ENCODE measurements around the gene TMEM31.

The TMEM31 gene, protein sequence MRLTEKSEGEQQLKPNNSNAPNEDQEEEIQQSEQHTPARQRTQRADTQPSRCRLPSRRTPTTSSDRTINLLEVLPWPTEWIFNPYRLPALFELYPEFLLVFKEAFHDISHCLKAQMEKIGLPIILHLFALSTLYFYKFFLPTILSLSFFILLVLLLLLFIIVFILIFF

DNA sequence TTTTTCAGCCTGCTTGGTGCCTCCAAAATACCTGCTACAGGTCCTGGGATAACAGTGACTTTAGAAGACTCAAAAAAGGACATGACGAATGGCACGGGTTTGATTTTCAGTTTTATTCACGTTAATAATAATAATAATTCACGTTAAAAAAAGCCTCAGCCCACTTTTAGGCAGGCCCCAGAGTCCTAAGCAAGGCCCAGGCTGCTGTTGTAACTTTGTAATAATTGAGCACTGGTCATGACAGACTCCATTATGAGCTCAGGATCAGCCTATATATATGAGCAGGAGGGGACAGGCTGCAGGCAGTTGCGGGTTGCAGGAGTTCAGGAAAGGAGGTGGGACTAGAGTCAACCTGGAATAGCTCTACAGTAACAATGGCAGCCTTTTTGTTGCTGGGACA, at the start of gene TMEM31:
Gene TMEM31, plus strand, starts transcription at position 301 of the 400 bp plus-strand sequence. CDS start 1,350 bp downstream, outside the sequence.
- no peak for FAIRE-seq
- no peak for DNase-seq (ENCODE audit: low spot score)

DNA sequence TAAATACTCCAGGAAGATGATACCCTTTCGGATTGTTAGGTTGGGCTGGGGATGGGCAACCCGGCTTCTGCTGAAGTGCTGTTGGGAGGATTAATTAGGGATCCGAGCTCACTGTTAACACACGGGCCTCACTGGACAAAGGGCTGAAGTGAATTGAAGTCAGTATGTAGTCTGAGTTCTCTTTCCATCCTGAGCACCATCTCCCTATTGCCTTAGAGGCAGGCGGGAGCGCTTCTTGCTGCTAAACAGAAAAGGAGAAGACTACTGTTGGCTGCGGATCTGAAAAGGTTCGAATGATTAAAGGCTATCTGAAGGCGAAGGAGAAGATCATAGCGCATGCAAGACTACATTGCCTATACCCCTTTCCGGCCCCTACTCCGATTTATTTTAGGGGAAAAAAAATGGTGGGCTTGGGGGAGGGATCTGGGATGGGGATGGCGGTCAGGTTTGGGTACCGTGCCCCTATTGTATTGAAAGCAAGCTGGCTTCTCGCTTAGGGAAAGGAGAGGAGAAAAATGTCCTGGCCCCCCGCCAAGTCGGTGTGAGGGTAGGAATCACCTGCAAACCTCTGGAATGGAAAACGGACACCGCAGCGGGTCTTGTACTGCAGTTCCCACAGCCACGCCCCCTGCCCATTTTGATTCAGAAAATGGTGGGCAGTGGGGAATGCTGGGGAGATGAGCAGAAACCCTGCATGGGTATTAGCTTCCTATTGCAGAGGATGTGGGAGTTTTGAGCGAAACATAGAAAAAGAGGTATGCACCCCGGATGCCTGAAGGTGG, 46.5 kb upstream of the TMEM31 start:
- FAIRE-seq (no peak), DNase-seq (ENCODE audit: low spot score) (no peak)

DNA sequence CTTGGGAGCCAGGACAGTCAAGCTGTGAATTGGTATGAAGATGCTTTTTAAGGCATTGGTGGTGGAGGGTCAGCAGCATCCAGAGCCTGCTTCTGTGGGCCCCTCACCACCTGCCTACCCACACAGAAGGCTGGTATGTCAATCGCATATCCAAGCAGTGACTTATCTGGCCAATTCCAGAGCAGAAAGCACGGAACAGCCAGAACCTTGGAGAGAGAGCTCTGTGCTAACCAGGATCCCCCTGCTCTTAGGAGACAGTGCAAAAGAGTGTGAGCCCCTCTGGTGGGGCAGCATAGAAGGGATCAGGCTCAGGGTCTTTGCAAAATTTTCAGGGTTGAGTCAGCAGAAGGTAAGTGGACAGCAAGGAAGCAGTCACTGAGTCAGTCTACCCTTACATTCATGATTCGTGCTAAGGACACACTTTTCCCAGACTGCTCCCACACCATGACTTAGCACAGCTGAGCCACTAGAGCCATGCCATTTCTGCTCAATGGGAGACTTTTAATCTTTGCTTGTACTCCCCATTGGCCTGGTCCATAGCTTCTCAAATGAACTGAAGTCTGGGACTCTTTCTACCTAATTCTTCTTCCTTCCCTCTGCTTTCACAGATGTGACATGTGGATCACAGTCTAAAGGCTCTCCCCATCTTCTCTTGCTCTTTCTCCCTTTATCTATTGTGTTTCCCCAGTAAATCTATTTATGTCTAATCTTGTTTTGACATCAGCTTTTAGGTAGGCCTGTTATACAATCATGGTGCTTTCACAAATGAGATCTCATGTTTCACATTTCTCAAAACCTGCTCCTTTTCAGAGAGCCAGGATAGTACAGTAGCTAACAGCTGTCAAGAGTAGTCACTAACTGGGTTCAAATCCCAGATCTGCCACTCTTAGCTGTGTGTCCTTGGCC, 44.3 kb upstream of the TMEM31 start:
- FAIRE-seq: no peak
- no peak for DNase-seq (ENCODE audit: low spot score)

DNA sequence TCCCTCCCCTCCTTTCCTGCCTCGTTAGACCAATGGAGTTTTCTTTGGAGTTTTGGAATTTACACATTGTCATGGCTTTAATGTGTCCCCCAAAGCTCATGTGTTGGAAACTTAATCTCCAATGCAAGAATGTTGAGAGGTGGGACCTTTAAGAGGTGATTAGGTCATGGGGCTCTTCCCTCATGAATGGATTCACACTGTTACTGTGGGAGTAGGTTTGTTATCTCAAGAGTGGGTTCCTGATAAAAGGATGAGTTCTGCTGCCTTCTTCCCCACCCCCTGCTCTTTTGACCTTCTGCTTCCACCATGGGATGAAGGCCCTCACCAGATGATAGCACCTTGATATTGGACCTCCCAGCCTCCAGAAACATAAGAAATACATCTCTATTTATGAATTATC, 41.0 kb upstream of the TMEM31 start:
- DNase-seq (ENCODE audit: low spot score) (no peak), FAIRE-seq (no peak)

DNA sequence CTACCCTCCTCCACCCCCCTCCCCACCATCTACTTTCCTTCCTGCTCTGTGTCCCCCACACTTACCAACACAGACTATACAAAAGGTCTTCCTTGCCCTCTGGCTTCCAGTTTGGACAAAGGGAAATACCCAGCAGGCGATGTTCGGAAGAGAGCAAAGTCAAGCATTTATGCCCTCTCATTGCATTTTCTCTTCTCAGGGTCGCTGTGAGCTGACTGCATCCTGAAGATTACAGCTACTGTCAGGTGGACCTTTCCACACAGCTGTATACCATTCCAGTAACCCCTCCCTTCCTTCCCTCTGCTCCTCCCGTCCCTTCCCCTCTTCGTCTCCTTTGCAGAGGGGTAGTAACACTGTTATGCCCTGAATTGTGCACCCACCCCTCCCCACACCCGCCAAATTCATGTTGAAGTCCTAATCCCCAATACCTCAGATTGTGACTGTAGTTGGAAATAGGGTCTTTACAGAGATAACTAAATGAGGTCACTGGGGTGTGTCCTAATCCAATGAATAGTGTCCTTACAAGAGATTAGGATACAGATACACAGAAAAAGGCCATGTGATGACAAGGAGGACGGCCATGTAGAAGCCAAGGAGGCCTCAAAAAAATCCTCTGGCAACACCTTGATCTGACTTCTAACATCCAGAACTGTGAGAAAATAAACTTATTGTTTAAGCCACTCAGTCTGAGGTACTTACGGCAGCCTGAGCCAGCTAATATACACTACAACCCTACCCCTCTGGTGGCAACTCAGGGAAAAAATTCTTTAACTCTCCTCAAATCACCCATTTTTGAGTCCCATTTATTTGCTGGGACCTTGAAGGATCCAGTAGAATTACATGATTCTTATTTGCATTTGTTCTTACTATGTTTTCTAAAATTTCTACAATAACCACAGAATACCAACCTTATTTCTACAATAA, 35.9 kb upstream of the TMEM31 start:
- DNase-seq (ENCODE audit: low spot score): no peak
- no peak for FAIRE-seq

DNA sequence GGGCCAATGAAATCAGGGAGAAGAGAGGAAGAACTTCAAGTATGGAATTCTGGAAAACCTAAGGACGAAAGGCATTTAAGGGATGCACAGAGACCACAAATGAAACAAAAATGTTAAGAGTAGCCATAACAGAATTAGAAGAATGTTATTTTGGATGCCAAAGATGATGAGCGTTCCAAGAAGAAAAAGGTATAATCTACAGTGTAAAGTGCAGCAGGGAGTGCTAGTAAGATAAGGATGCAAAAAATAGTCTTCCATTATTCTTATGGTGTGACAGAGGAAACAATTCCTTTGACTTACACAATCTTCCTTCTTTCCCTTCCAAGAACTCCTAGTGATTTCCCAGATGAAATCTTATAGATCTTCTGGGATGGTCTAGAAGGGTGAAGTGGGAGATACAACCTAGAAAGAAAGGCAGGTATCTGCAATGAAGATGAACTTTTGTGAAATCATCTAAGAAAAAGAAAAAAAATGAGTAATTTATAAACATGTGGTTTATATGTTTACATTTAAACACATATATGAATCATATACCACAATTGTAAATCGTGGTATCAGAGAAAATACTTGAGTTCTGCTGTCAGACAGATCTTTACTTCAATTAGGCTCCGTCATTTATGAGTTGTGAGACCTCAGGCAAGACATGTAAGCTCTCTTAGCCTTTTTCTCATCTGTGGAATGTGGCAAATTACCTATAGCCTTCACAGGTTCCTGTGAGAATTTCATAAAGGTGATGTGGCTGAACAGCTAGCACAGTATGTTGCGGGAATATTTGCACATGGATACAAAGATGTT, 32.3 kb upstream of the TMEM31 start:
- DNase-seq (ENCODE audit: low spot score): no peak
- no peak for FAIRE-seq

DNA sequence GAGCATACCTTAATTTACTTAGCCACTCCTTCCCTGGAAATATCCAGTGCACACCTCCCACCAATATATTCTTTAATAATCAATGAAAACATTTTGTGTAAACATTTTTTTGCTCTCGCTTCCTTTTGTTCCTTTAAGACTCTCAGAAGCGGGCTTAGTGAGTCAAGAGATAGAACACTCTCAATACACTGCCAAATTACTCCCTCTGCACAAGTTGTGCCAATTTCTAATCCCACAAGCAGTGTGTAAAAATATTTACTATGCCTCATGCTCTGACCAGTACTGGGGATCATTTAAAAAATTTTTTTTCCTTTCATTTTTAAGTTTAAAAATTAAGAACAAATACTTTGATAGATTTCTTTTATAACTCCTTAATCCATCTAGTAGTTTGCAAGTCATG, 29.3 kb upstream of the TMEM31 start:
- no peak for FAIRE-seq
- DNase-seq (ENCODE audit: low spot score): no peak

DNA sequence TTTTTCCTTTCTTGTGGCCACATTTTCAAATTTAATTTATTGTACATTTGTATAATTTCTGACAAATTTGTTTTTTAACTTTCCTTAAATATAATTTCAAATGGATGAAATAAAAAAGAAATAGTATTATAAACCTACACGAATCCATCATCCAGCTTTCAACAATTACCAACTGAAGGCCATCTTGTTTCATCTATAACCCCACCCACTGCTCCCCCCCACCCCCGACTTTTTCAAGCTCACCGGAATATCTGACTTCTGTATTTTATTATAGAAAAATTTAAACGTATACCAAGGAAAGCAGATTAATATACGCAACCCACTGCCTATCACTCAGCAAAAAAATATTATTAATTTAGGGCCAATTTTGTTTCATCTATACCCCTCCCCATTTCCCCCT, 25.3 kb upstream of the TMEM31 start:
- no peak for FAIRE-seq
- DNase-seq (ENCODE audit: low spot score): no peak

DNA sequence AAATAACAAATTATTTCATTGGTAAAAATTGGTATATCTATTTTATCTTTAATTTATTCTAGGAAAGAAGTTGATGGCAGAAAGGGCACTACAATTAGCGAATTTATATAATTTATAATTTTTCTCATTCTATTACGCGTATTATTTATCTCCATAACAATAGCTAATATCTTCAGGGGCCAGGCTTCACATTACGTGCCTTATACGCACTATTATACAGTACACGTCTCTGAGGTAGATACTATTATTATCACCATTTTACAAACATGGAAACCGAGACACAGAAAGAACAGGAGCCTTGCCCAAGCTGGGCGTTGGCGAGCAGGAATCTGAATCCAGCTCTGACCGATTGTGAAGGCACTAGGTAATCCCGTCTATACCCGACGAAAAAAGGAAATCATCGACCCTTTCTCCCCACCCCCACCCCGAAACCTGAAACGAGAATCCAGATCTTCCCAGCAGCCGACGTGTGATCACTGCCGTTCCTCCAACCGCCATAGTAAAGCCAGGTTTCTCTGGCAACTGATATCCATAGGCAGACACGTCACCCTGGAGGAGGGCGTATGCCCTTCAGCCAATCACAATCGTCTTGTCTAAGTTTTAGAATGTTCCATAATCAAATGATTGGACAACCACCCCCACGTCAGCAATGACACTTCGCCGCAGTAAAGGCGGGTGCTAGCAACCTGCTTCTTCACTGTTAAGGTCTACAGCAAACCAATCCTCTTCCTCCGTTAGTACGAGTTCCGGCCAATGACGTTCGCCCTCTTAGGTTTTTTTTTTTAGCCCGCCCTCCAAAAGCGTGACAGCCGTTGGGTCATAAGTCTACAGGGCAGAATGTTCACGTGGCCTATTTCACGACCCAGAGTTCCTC, 24.3 kb upstream of the TMEM31 start, which contains the start of gene MORF4L2:
Gene MORF4L2, minus strand, starts transcription at position 501 of the 874 bp plus-strand sequence. CDS start 9,672 bp downstream, outside the sequence.
- FAIRE-seq (no peak), DNase-seq (ENCODE audit: low spot score) (peak; percentile 66)

DNA sequence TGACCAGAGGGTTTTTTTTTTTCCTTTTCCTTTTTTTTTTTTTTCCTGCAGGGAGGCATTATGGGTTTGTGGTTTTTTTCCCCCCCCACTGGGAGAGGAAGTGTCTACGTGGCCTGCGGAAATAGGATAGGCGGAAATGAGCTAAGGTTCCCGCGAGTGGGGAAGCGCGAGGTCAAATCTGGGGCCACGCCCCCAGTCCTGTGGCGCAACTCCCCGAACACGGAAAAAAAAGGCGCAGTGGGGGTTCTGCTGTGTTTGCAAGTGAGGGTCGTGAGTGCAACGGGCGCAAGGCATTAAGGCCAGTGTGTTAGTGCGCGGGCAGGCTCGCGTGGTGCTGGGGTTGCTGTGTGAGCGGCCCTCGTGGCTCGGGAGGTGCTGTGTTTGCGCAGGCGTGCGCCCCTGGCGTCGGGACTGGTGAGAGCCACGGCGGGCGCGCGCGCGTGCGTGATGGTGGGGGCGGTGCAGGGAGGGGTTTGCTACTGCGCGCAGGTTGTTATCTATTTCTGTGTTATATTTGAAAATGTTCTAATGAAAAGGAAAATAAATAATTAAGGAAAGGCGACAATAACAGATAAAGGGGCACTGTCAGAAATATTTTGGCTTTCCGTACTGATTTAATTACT, 23.5 kb upstream of the TMEM31 start:
- no peak for FAIRE-seq
- peak; percentile 36 for DNase-seq (ENCODE audit: low spot score)

DNA sequence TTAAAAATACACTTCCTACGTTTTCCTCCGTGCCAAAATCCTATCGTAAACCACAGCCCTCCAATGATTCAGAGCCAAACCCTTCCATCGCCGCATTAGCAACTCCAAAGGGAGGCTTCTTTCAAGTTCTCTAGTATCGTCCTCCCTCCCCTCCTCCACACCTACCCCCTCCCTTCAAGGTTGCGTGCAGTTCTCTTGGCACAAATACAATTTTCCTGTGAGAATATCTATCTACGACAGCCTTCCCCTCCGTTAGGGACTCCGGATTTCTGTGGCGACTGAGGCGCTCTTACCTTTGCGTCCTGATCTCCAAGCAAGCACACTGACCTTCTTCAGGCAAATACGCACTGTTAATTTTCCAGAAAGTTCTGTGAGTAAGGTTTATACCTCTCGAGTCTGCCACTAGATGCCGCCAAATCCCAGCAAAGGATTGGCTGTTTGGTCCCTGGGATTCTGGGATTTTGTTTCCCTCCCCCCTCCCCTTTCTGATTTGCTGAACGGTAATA, 23.0 kb upstream of the TMEM31 start:
- no peak for FAIRE-seq

DNA sequence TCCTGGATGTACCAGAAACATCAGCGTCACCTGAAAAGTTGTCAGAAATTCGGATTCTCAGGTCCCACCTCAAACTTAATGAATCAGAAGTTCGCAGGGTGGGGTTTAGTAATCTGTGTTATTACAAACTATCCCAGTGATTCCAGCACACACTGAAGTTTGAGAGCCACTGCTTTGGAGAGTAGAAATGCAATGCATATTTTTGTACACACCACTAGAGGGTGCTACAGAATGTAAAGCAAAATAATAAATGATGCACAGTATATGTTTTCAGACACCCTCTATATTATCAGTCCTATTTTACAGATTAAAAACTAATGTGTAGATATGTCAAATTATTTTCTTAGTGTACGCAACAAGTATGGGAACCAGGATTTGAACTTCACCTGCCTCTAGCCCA, 21.8 kb upstream of the TMEM31 start:
- DNase-seq (ENCODE audit: low spot score) (peak; percentile 2), FAIRE-seq (no peak)

More for the DNA sequence above, 23.0 kb upstream of the TMEM31 start:
- peak; percentile 16 for DNase-seq (ENCODE audit: low spot score)

DNA sequence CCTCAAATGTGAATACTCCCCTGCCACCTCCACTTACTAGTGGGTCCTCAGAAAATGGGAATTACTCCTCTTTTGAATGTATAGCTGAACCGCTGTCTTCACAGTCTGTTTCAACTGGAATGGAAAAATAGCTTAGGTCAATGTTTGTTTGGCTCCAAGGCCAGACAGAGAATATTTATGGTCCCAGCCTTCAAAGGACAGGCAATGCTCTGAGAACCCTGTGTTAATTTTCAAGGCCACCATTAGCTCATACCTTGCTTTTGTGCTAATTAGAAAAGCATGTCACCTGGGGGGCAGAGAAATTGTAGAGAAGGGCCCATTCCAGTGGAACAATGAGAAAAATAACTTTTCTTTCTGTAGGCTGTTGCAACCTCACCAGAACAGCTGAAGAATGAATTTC, 19.6 kb upstream of the TMEM31 start:
- FAIRE-seq: no peak
- no peak for DNase-seq (ENCODE audit: low spot score)

DNA sequence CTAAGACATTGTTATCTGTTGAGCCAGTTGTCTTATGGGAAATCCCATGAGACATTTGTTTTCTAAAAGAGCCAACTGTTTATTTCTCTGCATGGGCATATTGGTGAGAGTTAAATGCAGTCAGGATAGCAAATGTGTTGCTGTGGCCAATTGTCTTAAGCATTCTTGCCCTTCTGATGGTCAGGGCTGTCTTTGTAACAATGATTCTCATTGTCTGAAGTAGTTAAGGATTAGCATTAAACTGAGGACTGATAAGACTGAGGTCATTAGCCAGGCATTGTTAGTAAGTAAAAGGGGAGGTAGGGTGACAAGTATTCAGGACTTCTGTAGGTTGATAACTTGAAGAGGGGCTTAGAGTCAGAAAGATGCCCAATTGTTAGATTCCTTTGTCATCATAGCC, 13.0 kb upstream of the TMEM31 start:
- DNase-seq (ENCODE audit: low spot score): no peak
- no peak for FAIRE-seq

DNA sequence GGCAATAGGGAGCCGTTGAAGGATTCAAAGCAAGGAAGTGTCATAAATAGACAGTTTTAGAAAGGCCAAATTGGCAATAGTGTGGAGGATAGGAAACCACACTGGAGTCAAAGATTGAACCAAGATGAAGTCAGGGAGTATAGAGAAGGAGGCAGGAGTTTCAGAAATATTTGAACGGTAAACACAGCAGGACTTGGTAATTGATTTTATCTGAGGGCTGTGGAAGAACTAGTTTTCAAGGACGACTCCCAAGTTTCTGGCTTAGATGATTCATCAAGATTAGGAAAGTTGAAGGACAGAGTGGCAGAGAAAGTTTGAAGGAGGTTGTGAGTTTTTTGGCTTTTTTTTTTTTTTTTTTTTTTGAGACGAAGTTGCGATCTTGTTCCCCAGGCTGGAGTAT, 11.5 kb upstream of the TMEM31 start:
- FAIRE-seq (no peak), DNase-seq (ENCODE audit: low spot score) (no peak)

DNA sequence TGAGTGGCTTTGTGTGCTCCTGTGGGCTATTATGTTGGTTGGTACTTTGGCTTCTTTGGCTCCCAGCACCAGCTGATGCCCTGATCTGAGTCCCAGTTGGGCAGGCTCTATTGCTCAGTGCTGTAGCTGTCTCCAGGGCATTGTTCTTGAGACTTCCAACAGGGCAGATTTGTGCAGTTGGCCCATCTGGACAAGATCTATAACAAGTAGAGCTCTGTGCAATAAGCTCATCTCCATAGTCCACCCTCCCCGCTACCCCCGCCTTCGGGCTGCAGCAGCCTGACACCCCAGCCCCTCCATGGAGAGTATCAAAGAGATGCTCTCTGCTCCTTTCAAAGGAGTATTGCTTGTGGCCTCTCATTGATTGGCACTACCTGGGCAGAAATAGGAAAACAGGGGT, 5.8 kb upstream of the TMEM31 start:
- DNase-seq (ENCODE audit: low spot score) (no peak), FAIRE-seq (no peak)

DNA sequence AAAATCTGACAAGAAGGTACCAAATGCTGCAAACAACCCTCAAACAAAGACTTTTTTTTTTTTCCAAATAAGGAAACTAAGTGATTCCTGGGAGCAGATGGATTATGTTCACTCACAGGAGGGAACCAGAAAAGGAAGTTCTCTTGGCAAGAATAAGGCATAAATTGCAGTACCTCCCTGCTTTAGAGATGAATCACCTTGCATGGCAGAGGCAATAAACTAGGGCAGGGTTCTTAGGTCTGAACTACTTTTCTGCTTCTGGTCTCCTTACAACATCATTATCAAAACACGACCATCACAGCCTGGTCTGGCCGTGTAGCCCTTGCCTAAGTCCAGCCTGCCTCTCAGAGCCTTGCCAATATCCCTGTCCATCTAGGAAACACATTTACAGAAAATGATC, 6.3 kb downstream of the TMEM31 start:
- FAIRE-seq (no peak), DNase-seq (ENCODE audit: low spot score) (peak; percentile 11)

DNA sequence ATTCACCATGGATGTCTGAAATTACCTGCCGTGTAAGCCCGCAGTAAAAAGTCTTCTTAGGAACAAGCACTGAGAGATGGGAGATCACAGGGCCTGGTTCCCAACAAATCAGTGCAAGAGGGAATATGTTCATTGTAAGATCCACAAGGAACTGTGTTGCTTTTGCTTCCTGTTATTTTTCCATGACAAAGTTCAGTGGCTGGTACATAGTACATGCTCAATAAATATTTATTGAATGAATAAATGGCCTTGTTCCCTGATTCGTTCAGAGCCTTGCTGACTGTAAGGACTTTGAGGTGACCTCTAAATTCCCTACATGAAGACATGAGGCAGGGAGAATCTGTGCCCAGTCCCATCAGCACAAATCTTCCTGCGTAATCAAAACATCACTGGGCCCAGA, 7.4 kb downstream of the TMEM31 start:
- no peak for FAIRE-seq
- no peak for DNase-seq (ENCODE audit: low spot score)
